ENCODE measurements around the gene RHOJ.
A peak's percentile ranks its signal among the peaks of the same experiment; 100 is the strongest.
"Not testable (repeated sequence)": the region's sequence is repeated elsewhere in the genome, so short reads cannot be mapped to it uniquely, and the experiment has no call there.

RHOJ gene

DNA sequence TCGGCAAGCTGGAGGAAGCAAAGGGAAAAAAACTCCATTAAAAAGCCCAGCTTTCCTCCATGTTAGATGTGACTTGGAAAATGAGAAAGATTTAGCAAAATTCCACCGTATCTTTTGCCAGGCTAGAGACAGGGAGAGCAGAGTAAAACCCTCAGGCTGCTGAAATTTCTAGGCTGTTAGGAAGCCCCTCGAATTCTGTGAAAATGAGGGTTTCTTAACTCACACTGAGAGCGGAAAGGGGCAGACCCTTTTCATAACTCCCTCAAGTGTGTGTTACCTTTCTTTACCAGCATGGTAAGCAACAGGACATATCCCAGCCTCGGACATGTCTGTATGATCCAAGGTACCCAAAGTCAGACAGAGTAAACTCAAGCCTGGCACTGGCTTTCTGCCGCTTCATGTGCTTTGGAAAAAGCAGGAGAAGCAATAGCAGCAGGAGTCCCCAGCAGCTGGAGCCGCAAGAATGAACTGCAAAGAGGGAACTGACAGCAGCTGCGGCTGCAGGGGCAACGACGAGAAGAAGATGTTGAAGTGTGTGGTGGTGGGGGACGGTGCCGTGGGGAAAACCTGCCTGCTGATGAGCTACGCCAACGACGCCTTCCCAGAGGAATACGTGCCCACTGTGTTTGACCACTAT, at the start of gene RHOJ:
Gene RHOJ (plus strand): TSS at position 37 of the 637 bp plus-strand sequence. CDS start 427 bp downstream, at position 464.
- peak; percentile 54 for DNase-seq (ENCODE audit: low read depth)

DNA sequence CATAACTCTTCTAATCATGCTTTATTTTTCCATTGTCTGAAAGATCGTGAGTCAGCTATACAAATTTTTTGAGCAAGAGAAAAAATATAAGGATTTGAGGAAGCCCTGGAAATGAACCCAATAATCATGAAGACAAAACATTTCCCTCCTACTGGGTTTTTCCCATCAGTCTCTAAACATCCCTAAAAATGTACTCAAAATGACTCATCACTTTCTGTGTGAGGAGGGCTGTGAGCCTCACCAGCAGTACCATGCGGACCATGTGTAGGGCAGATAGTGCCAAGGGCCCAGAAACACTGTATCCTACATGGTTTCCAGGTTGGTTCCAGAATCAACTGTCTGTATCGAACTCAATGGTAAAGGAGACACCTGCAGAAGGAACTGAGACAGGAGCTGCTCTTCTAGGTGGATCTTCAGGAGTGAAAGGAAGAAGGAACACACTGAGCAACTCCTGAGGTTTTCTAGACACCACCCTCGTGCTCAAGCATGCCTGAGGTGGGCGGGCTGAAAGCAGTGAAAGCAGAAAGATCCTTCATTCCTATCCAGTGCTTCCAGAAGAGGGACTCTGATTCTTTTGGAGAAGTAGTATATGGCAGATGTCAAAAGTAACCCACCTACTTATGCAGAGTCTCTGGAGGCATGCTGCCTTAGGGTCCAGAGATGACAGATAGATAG, 48.6 kb upstream of the RHOJ start:
- DNase-seq (ENCODE audit: low read depth): peak; percentile 64

DNA sequence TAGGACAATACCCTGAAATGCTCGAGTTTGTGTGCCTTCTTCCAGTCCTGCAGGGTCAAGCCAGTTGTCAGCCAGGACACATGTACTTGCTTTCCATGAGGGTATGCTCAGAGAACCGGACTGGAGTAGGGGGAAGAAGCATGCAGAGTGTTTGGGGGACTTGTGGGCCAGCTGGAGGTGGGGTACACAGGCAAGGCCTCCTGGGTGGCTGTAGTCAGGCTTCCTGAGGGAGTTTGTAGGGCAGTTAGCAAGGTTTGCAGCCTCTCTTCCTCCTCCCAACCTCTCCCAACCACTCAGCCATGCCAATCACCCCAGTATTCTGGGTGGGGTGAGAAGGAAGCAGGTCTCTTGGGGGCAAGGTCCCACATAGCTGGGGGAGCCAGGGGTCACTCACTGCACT, 47.0 kb upstream of the RHOJ start:
- DNase-seq (ENCODE audit: low read depth): no peak

DNA sequence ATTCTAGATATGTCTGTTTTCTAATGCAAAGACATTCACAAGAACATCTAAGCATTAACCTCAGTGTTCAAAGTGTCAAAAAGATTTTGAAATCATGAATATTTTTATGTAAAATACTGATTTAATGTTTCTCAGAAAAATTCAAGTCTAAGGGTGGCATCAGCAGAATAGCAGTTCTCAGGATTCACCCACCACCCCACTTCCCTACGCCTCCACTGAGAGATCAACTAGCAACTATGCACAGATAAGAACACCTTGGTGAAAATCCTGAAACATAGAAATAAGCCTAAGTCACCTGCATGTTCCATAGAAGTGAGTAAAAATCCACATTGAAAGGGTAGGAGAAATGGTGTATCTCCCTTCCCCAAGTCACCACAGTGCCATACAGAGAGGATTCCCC, 40.9 kb upstream of the RHOJ start:
- DNase-seq (ENCODE audit: low read depth): no peak

GRCh38 chr14:63164108-63164683, 40.0 kb upstream of the RHOJ start:
- peak; percentile 6 for DNase-seq (ENCODE audit: low read depth)

- DNase-seq (ENCODE audit: low read depth): not testable (repeated sequence)
Observed at GRCh38 chr14:63165267-63165666, 39.0 kb upstream of the RHOJ start.

DNA sequence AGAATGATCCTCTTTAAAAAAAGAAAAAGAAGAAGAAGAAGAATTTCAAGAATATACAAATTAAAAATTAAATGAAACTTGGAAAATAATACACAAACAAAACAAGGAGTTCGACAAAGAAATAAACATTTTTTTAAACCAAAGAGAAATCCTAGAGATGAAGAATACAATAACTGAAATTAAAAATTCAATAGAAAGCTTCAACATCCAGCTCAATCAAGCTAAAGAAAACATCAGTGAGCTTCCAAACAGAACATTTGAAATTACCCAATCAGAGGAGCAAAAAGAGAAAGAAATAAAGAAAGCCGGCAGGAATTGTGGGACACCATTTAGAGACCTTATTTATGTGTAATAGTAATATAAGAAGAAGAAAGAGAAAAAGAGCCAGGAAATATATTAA, 37.2 kb upstream of the RHOJ start:
- DNase-seq (ENCODE audit: low read depth): no peak

- DNase-seq (ENCODE audit: low read depth): peak; percentile 78
Observed at GRCh38 chr14:63174760-63175191, 29.5 kb upstream of the RHOJ start.

- DNase-seq (ENCODE audit: low read depth): peak; percentile 12
Observed at GRCh38 chr14:63175531-63175930, 28.7 kb upstream of the RHOJ start.

- DNase-seq (ENCODE audit: low read depth): peak; percentile 64
Observed at GRCh38 chr14:63178912-63179311, 25.3 kb upstream of the RHOJ start.

DNA sequence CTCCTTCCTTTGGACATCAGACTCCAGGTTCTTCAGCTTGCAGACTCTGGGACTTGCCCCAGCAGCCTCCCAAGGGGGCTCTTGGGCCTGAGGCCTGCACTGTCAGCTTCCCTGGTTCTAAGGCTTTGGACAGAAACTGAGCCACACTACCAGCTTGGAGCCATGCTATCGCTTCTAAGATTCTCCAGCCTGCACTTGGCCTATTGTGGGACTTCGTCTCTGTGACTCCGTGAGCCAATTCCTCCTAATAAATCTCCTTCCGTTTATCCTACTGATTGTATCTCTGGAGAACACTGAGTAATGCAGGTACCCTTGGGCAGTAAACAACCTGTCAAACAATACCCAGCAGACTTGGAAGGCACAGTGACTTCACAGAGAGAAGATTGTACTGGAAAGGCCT, 24.9 kb upstream of the RHOJ start:
- DNase-seq (ENCODE audit: low read depth): no peak

DNA sequence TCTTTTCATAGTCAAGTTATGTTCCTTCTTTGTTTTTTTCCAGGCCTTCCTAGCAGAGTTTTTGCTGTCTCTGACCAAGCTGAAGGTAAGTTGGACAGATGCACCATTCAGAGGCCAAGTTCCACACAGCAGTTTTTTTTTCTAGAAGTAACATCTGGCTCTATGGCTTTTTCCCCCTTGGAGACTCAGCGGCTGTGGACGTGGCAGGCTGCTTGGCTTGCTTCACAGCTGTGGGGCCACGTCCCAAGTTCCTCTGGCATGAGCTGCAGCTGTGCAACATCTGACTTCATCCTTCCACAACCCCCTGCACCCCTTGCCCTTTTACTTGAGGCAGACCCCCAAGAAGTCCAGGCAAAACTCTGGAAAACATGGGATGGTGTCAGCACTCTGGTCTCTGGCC, 24.2 kb upstream of the RHOJ start:
- no peak for DNase-seq (ENCODE audit: low read depth)

DNA sequence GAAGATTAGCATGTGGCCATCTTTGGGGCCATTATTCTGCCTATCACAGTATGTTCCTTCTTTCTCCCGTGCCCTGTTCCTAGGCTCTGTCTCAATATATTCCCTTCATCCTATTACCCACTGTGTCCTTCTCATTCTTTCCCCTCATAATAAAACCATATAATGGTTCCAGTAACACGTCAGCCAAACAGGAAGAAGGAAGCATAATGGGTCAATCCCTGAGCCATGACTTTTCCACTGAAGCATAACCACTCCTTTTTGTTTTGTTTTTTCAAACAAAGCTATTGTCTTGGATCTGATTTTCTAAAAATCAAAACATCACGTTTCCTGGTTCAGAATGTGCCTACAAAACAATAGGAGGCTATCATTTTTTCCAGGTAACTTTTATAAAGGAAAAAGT, 21.3 kb upstream of the RHOJ start:
- DNase-seq (ENCODE audit: low read depth): no peak

- peak; percentile 54 for DNase-seq (ENCODE audit: low read depth)
Observed at GRCh38 chr14:63186453-63186852, 17.8 kb upstream of the RHOJ start.

GRCh38 chr14:63191211-63191610, 13.0 kb upstream of the RHOJ start:
- DNase-seq (ENCODE audit: low read depth): no peak

DNA sequence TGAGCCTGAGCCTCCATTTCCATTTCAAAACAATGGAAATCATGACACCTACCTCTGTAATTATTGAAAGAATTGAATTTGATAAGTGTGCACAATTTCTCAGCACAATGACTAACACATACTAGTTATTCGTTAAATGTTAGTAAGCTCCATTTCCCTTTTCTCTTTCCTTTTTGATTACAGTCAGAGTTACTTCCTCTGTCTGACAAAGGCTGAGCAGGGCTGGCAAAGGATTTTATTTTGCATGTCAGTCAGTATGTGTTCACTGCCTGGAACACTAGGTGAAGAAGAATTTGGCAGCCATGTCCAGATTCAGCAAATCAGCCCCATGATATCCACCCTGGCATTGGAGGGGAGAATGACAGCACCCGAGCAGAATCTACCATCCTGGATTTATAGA, 12.2 kb upstream of the RHOJ start:
- DNase-seq (ENCODE audit: low read depth): peak; percentile 7

- no peak for DNase-seq (ENCODE audit: low read depth)
Observed at GRCh38 chr14:63193236-63193635, 11.0 kb upstream of the RHOJ start.

- DNase-seq (ENCODE audit: low read depth): no peak
Observed at GRCh38 chr14:63200035-63200740, 4.1 kb upstream of the RHOJ start.

DNA sequence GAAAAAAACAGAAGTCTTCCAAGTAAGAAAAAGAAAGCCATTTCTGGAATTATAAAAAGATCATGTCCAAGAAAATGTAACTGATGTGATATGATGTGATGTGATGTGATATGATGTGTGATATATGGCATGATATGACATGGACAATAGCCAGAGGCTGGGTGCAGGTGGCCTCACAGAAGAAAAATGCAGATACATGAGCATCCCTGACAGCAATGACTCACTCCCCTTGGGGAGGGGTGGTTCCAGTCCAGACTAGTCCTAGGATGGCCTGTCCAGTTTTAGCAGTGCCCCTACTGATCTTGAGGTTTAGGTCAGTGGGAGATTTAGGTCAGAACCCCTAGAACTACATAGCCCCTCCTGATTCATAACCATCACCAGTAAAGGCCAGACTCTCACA, 3.5 kb upstream of the RHOJ start:
- no peak for DNase-seq (ENCODE audit: low read depth)

DNA sequence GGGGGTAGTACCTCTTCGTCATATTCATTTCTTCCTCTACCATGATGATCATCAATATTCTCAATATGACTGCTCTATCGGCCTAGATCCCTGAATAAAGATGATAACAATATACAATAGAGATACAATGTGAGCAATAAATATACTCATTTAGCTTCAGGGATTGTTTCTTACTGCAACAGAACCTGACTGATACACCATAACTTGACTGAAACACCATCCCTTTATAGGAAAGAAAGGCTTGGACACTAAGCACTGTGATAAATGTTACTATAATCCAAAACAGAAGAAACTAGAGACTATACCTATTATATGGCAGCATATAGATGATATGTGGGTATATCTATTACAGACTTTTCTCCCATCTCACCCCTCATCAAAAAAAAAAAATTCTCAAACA, 1.2 kb upstream of the RHOJ start:
- no peak for DNase-seq (ENCODE audit: low read depth)

GRCh38 chr14:63203618-63204406, 431 bp upstream of the RHOJ start:
- DNase-seq (ENCODE audit: low read depth): peak; percentile 98

- DNase-seq (ENCODE audit: low read depth): peak; percentile 6
Observed at GRCh38 chr14:63205044-63205575, 867 bp downstream of the RHOJ start.

Measured in EH (cell line).